HEK293 (cell line): ENCODE measurements around the gene CBFA2T2.
A peak's percentile ranks its signal among the peaks of the same experiment; 100 is the strongest.

Experiments
- CTCF ChIA-PET: fragments of 350-600 bp; formaldehyde crosslinking; extraction: SDS; loops from one replicate; lab custom pipeline; 2021; ENCODE audit warnings: antibody characterized with exemption; lab: Yijun Ruan, JAX
- POLR2A ChIA-PET: fragments of 300-600 bp; formaldehyde crosslinking; extraction: SDS; loops from one replicate; lab custom pipeline; 2020; ENCODE audit warnings: antibody characterized with exemption, inconsistent platforms; lab: Yijun Ruan, JAX
- H3K27ac ChIP-seq: fragments of 200-500 bp; sonication (Bioruptor generic); 2 replicates; pipeline ENCODE4 v1.5.1; 2014; ENCODE audit warnings: low read depth, low read length, control low read depth, inconsistent platforms; ENCODE audit errors: extremely low read depth
- H3K36me3 ChIP-seq, 2 experiments: fragments of 200-500 bp in 1 of 2; sonication (Bioruptor generic) in 1 of 2; 1 replicate in 1 of 2; 2 replicates in 1 of 2; pipeline ENCODE4 v1.5.1; 2014 to 2017; ENCODE audit warnings: inconsistent platforms in 2 of 2, low read length in 2 of 2; ENCODE audit not compliant: control insufficient read depth in 2 of 2, insufficient read depth in 1 of 2
- H3K4me1 ChIP-seq: fragments of 200-500 bp; sonication (Bioruptor generic); 2 replicates; pipeline ENCODE4 v1.5.1; 2014; ENCODE audit warnings: mild to moderate bottlenecking, low read length, inconsistent platforms; ENCODE audit not compliant: control insufficient read depth, insufficient read depth
- H3K4me3 ChIP-seq: 2 replicates; pipeline ENCODE4 v1.5.1; 2011; ENCODE audit warnings: low read depth, mild to moderate bottlenecking, control low read depth, low read length, moderate library complexity
- H3K9me3 ChIP-seq: fragments of 200-500 bp; sonication (Bioruptor generic); 2 replicates; pipeline ENCODE4 v1.5.1; 2014; ENCODE audit warnings: low read depth, low read length, inconsistent platforms; ENCODE audit not compliant: control insufficient read depth, insufficient read depth
- ATF2 ChIP-seq: fragments of 450-650 bp; formaldehyde crosslinking; IDR thresholded peaks from 2 replicates; pipeline ENCODE4 v1.5.1; 2016; ENCODE audit warnings: missing biosample characterization, missing genetic modification characterization, low read depth
- HOXC10 ChIP-seq: sonication (generic); formaldehyde crosslinking; IDR thresholded peaks from 2 replicates; pipeline ENCODE4 v1.8.1; 2023; ENCODE audit warnings: mild to moderate bottlenecking, missing genetic modification reagents
- PBX3 ChIP-seq: sonication (generic); formaldehyde crosslinking; IDR thresholded peaks from 2 replicates; pipeline ENCODE4 v1.8.1; 2022; ENCODE audit warnings: mild to moderate bottlenecking, moderate library complexity, missing genetic modification reagents
- SP2 ChIP-seq: fragments of 450-650 bp; formaldehyde crosslinking; IDR thresholded peaks from 2 replicates; pipeline ENCODE4 v1.5.1; 2016; ENCODE audit warnings: missing biosample characterization, missing genetic modification characterization
- ZBTB17 ChIP-seq: fragments of 450-650 bp; formaldehyde crosslinking; IDR thresholded peaks from 2 replicates; pipeline ENCODE4 v1.5.1; 2016; ENCODE audit warnings: missing biosample characterization, missing genetic modification characterization
- ZBTB21 ChIP-seq: fragments of 450-650 bp; formaldehyde crosslinking; IDR thresholded peaks from 2 replicates; pipeline ENCODE4 v1.5.1; 2017; ENCODE audit warnings: missing biosample characterization, missing genetic modification characterization
- ZBTB44 ChIP-seq: fragments of 450-650 bp; IDR thresholded peaks from 2 replicates; pipeline ENCODE4 v1.5.1; 2018; ENCODE audit warnings: missing biosample characterization, mild to moderate bottlenecking, missing genetic modification characterization
- ZBTB48 ChIP-seq: fragments of 450-650 bp; formaldehyde crosslinking; IDR thresholded peaks from 2 replicates; pipeline ENCODE4 v1.5.1; 2016; ENCODE audit warnings: missing biosample characterization, missing genetic modification characterization
- ZBTB8A ChIP-seq: fragments of 450-650 bp; formaldehyde crosslinking; IDR thresholded peaks from 2 replicates; pipeline ENCODE4 v1.5.1; 2016; ENCODE audit warnings: missing biosample characterization, missing genetic modification characterization
- ZEB2 ChIP-seq: fragments of 450-650 bp; formaldehyde crosslinking; IDR thresholded peaks from 2 replicates; pipeline ENCODE4 v1.5.1; 2016; ENCODE audit warnings: missing biosample characterization, missing genetic modification characterization
- ZNF121 ChIP-seq: fragments of 450-650 bp; formaldehyde crosslinking; IDR thresholded peaks from 2 replicates; pipeline ENCODE4 v1.5.1; 2016; ENCODE audit warnings: missing biosample characterization, missing genetic modification characterization
- ZNF24 ChIP-seq: fragments of 450-650 bp; formaldehyde crosslinking; IDR thresholded peaks from 2 replicates; pipeline ENCODE4 v1.5.1; 2016; ENCODE audit warnings: missing biosample characterization, missing genetic modification characterization
- ZNF335 ChIP-seq: fragments of 450-650 bp; formaldehyde crosslinking; conservative IDR thresholded peaks from 2 replicates; pipeline ENCODE4 v1.5.1; 2016; ENCODE audit warnings: missing biosample characterization, missing genetic modification characterization
- ZNF362 ChIP-seq: fragments of 450-650 bp; formaldehyde crosslinking; IDR thresholded peaks from 2 replicates; pipeline ENCODE4 v1.5.1; 2016; ENCODE audit warnings: missing biosample characterization, missing genetic modification characterization
- ZNF37A ChIP-seq: fragments of 450-650 bp; IDR thresholded peaks from 2 replicates; pipeline ENCODE4 v1.5.1; 2018; ENCODE audit warnings: missing biosample characterization, missing genetic modification characterization
- ZNF416 ChIP-seq: fragments of 450-650 bp; formaldehyde crosslinking; IDR thresholded peaks from 2 replicates; pipeline ENCODE4 v1.5.1; 2016; ENCODE audit warnings: missing biosample characterization, missing genetic modification characterization
- ZNF629 ChIP-seq: fragments of 450-650 bp; formaldehyde crosslinking; IDR thresholded peaks from 2 replicates; pipeline ENCODE4 v1.5.1; 2017; ENCODE audit warnings: missing biosample characterization, missing genetic modification characterization
- ZXDB ChIP-seq: fragments of 450-650 bp; formaldehyde crosslinking; IDR thresholded peaks from 2 replicates; pipeline ENCODE4 v1.5.1; 2016; ENCODE audit warnings: missing biosample characterization, missing genetic modification characterization
- TF ChIP-seq, protein P1 (sequence below): fragments of 450-650 bp; formaldehyde crosslinking; IDR thresholded peaks from 2 replicates; pipeline ENCODE4 v1.5.1; 2017; ENCODE audit warnings: missing biosample characterization, missing genetic modification characterization
- TF ChIP-seq, protein P2 (sequence below): fragments of 450-650 bp; formaldehyde crosslinking; IDR thresholded peaks from 2 replicates; pipeline ENCODE4 v1.5.1; 2017; ENCODE audit warnings: missing biosample characterization, missing genetic modification characterization
- TF ChIP-seq, protein P3 (sequence below): fragments of 450-650 bp; formaldehyde crosslinking; IDR thresholded peaks from 2 replicates; pipeline ENCODE4 v1.5.1; 2016; ENCODE audit warnings: missing biosample characterization, missing genetic modification characterization

Gene CBFA2T2

DNA sequence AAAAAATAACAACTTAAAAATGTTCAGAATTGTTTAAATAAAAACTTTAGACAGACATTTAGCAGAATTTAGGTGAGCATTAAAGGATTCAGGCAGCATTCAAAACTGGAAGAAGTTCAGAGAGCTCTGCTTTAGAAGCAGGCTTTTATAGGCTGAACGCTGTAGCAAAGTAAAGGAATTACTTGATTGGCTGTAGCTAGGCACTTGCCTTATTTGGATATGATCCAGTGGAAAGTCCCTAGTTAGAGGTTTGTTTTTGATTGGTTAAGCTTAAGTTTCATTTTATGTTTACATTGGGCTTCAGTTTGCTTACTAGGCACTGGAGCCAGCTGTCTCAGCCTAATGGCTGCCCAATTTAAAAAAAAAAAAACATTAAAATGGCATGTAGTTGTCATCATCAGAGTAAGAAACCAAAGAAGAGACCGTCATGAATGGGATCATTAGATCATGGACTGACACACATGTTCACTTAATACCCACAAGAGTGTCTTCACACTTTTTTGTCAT lies 65.1 kb downstream of the CBFA2T2 start:
- Histone ChIP-seq H3K36me3 (peaks cover 0 to 3% of the 10 kb centered on the region in 2 experiments; a peak in 1 of 3 replicates), H3K4me3 (no peak overlapping the region), H3K9me3 (no peaks in the 10 kb centered on the region), H3K27ac (no peak overlapping the region; the same call in 1 of the 2 replicates), H3K4me1 (peaks cover 10% of the 10 kb centered on the region; the same call in 1 of the 2 replicates)
- POLR2A ChIA-PET = interaction anchor here (1.0 to 1.6 kb wide), 2 partner anchors 65 to 109 kb away, joined by 3 to 6 read pairs; partner anchors contain the start of gene CBFA2T2
- TF ChIP-seq ZBTB21 (tag by site-specific recombination) (peak; percentile 58), ZBTB48 (tag by site-specific recombination) (no peak), ZNF362 (peak; percentile 61; the same call in 1 of the 2 replicates), ATF2 (tag by site-specific recombination) (no peak), ZNF416 (no peak), ZNF24 (0 out of 2 replicates have a peak, but pooled peaks have one; percentile 44), HOXC10 (CRISPR knock-in tag) (no peak), ZNF121 (tag by site-specific recombination) (no peak), ZEB2 (tag by site-specific recombination) (peak; percentile 55; the same call in 1 of the 2 replicates), ZNF335 (tag by site-specific recombination) (peak; percentile 73), SP2 (tag by site-specific recombination) (peak; percentile 62), ZNF629 (tag by site-specific recombination) (peak; percentile 80), ZNF37A (no peak), ZBTB17 (no peak), ZXDB (tag by site-specific recombination) (0 out of 2 replicates have a peak, but pooled peaks have one; percentile 29), ZBTB8A (tag by site-specific recombination) (peak; percentile 91), PBX3 (CRISPR knock-in tag) (no peak), ZBTB44 (tag by site-specific recombination) (0 out of 2 replicates have a peak, but pooled peaks have one; percentile 43)
- TF ChIP-seq, protein P1, sequence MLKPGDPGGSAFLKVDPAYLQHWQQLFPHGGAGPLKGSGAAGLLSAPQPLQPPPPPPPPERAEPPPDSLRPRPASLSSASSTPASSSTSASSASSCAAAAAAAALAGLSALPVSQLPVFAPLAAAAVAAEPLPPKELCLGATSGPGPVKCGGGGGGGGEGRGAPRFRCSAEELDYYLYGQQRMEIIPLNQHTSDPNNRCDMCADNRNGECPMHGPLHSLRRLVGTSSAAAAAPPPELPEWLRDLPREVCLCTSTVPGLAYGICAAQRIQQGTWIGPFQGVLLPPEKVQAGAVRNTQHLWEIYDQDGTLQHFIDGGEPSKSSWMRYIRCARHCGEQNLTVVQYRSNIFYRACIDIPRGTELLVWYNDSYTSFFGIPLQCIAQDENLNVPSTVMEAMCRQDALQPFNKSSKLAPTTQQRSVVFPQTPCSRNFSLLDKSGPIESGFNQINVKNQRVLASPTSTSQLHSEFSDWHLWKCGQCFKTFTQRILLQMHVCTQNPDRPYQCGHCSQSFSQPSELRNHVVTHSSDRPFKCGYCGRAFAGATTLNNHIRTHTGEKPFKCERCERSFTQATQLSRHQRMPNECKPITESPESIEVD (tag by site-specific recombination) = peak; percentile 53
- TF ChIP-seq, protein P2, sequence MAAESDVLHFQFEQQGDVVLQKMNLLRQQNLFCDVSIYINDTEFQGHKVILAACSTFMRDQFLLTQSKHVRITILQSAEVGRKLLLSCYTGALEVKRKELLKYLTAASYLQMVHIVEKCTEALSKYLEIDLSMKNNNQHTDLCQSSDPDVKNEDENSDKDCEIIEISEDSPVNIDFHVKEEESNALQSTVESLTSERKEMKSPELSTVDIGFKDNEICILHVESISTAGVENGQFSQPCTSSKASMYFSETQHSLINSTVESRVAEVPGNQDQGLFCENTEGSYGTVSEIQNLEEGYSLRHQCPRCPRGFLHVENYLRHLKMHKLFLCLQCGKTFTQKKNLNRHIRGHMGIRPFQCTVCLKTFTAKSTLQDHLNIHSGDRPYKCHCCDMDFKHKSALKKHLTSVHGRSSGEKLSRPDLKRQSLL = peak; percentile 39; the same call in 1 of the 2 replicates
- TF ChIP-seq, protein P3, sequence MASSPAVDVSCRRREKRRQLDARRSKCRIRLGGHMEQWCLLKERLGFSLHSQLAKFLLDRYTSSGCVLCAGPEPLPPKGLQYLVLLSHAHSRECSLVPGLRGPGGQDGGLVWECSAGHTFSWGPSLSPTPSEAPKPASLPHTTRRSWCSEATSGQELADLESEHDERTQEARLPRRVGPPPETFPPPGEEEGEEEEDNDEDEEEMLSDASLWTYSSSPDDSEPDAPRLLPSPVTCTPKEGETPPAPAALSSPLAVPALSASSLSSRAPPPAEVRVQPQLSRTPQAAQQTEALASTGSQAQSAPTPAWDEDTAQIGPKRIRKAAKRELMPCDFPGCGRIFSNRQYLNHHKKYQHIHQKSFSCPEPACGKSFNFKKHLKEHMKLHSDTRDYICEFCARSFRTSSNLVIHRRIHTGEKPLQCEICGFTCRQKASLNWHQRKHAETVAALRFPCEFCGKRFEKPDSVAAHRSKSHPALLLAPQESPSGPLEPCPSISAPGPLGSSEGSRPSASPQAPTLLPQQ (tag by site-specific recombination) = 0 out of 2 replicates have a peak, but pooled peaks have one; percentile 28
- CTCF ChIA-PET = interaction anchor here (0.9 kb wide), 1 partner anchor 21 kb away, joined by 3 read pairs; no protein-coding TSS in a partner anchor
